Measurements from ENCODE around the gene SDHB. TPM values are rescaled to one million over a fixed set of nuclear protein-coding genes. Genes with fewer than 3 reads are reported as not detected.
A peak's percentile ranks its signal among the peaks of the same experiment; 100 is the strongest.

Gene SDHB
- total and polyA plus RNA-seq, 9 of the 15 experiments (the other 6 are each of a cell fraction or from before 2014, with no cell fraction given): 207 to 554 (median 365) TPM

DNA sequence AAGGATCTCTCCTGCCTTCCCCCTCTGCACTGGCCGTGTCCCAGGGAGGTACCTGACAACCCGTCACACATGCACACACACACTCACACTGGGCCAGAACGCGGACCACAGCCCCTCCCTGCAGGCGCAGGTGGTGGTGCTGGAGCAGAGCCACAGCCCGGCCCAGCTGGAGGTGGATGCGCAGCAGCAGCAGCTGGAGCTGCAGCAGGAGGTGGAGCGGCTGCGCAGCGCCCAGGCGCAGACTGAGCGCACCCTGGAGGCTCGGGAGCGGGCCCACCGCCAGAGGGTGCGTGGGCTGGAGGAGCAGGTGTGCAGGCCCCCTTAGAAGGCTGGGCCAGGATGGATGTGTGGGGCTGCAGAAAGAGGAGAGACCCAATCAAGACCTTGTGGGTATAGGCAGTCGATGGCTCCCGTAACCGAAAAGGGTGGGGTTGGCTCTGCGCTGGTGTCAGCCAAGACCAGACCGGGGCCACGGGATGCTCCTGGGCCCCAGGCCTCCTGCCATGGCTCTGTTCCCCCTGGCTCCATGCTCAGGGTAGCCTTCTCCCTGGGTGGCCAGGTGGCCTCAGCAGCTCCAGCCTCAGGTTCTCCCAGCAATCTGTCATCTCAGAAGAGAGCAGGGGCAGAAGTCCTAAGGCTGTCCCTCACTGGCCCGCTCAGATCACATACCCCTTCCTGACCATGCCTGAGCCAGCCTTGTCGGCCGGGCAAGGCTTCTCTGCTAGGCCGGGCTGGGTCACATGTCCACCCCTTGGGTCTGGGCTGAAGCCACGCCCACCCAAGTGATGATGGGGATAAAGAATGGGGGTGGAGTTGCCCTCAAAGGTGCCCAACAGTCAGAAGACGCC is 82.3 kb downstream of the SDHB start (continued):
- peak; percentile 20 for TF ChIP-seq RBBP5 (IDR thresholded peaks at IDR 0.05; ENCODE audit: borderline replicate concordance, insufficient read depth, low read length, poor library complexity, severe bottlenecking)
- TF ChIP-seq NEUROD1 (IDR thresholded peaks at IDR 0.05; ENCODE audit: borderline replicate concordance, low read depth, low read length, partially characterized antibody): no peak
- no peak for TF ChIP-seq ZNF384 (IDR thresholded peaks at IDR 0.05; ENCODE audit: low read depth, low read length)
- TF ChIP-seq, protein P1, sequence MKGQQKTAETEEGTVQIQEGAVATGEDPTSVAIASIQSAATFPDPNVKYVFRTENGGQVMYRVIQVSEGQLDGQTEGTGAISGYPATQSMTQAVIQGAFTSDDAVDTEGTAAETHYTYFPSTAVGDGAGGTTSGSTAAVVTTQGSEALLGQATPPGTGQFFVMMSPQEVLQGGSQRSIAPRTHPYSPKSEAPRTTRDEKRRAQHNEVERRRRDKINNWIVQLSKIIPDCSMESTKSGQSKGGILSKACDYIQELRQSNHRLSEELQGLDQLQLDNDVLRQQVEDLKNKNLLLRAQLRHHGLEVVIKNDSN (CRISPR knock-in tag; IDR thresholded peaks at IDR 0.05): peak; percentile 78

DNA sequence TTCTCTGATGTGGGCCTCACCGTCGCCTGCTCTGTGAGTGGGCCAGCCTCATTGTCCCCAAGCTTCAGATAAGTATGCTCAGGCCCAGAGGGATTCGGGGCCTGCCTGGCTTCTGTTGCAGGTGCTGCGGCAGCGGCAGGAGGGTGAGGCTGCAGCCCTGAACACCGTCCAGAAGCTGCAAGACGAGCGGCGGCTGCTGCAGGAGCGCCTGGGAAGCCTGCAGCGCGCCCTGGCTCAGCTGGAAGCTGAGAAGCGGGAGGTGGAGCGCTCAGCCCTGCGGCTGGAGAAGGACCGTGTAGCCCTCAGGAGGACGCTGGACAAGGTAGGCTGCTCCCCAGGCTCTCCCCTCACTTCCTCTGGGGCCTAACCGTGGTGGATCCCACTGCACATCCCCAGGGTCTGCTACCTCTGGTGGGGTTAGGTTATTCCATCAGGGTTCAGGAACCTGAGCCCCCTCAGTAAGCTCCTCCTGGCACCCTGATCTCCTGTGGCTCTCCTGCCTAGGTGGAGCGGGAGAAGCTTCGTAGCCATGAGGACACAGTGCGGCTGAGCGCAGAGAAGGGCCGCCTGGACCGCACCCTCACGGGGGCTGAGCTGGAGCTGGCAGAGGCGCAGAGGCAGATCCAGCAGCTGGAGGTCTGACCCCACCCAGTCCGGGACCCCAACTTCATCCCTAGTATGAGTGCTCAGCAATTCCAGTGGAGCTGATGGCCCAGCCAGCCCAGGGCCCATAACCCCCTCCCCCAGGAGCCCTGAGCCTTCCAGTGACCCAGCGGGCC is 83.5 kb downstream of the SDHB start:
- CTCF ChIA-PET (ENCODE audit: low intra/inter-chr PET ratio): interaction anchor here (0.6 kb wide), 1 partner anchor 353 kb away, joined by 3 read pairs; no protein-coding TSS in a partner anchor
- DNase-seq (ENCODE audit: extremely low read depth in 1 of 4, low spot score in 3 of 4): no peak
- POLR2A ChIA-PET: interaction anchor here (0.6 to 1.2 kb wide), 5 partner anchors 9 to 199 kb away, joined by 3 to 5 read pairs (median 3); no protein-coding TSS in a partner anchor
- H3K36me3 ChIP-seq (ENCODE audit: control insufficient read depth, insufficient read depth, low read length): no peaks in the 10 kb centered on the region
- H3K27me3 ChIP-seq (ENCODE audit: control insufficient read depth in 2 of 2, insufficient read depth in 2 of 2, low read length in 2 of 2): peaks cover 32 to 66% of the 10 kb centered on the region in 2 experiments
- no peaks in the 10 kb centered on the region for H3K9me3 ChIP-seq (replicated peaks; ENCODE audit: control insufficient read depth, insufficient read depth, low read depth, low read length)
- WGBS (ENCODE audit: insufficient coverage, low coverage, missing lambda C conversion rate): 26% methylated on average over 27 of the region's 28 CpGs
- no peak overlapping the region for H3K4me2 ChIP-seq (ENCODE audit: insufficient read depth, low read length)
- FAIRE-seq: no peak
- H3K79me2 ChIP-seq (ENCODE audit: control insufficient read depth, insufficient read depth, low read length): no peaks in the 10 kb centered on the region
- no peak overlapping the region for H3K4me3 ChIP-seq
- intact Hi-C loops (cut with micrococcal nuclease) (no loop called here), in situ Hi-C loops (cut with MboI) (no loop called here)
- ATAC-seq: no peak
- H3K9me1 ChIP-seq (ENCODE audit: control insufficient read depth, insufficient read depth, low read length): no peaks in the 10 kb centered on the region
- peaks cover 14% of the 10 kb centered on the region for H4K20me1 ChIP-seq (replicated peaks; ENCODE audit: control insufficient read depth, insufficient read depth, low read length)
- H3K27ac ChIP-seq (ENCODE audit: extremely low read depth, low read depth, low read length): no peak overlapping the region
- no peak overlapping the region for H2AFZ ChIP-seq (ENCODE audit: low read depth, low read length)
- H3K9ac ChIP-seq (ENCODE audit: insufficient read depth in 1 of 2, low read depth in 2 of 2, low read length in 2 of 2): no peak overlapping the region
- BruUV-seq (replicated peaks): no TSS peak
- peaks cover 0 to 57% of the 10 kb centered on the region in 2 experiments; a peak in 1 of 5 replicates for H3K4me1 ChIP-seq (replicated peaks in 1 of 2; ENCODE audit: control insufficient read depth in 2 of 2, insufficient read depth in 2 of 2, low read length in 2 of 2)
- TF ChIP-seq, protein P2, sequence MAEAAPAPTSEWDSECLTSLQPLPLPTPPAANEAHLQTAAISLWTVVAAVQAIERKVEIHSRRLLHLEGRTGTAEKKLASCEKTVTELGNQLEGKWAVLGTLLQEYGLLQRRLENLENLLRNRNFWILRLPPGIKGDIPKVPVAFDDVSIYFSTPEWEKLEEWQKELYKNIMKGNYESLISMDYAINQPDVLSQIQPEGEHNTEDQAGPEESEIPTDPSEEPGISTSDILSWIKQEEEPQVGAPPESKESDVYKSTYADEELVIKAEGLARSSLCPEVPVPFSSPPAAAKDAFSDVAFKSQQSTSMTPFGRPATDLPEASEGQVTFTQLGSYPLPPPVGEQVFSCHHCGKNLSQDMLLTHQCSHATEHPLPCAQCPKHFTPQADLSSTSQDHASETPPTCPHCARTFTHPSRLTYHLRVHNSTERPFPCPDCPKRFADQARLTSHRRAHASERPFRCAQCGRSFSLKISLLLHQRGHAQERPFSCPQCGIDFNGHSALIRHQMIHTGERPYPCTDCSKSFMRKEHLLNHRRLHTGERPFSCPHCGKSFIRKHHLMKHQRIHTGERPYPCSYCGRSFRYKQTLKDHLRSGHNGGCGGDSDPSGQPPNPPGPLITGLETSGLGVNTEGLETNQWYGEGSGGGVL (CRISPR knock-in tag; IDR thresholded peaks at IDR 0.05): no peak
- TF ChIP-seq, protein P3, sequence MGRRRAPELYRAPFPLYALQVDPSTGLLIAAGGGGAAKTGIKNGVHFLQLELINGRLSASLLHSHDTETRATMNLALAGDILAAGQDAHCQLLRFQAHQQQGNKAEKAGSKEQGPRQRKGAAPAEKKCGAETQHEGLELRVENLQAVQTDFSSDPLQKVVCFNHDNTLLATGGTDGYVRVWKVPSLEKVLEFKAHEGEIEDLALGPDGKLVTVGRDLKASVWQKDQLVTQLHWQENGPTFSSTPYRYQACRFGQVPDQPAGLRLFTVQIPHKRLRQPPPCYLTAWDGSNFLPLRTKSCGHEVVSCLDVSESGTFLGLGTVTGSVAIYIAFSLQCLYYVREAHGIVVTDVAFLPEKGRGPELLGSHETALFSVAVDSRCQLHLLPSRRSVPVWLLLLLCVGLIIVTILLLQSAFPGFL (CRISPR knock-in tag; IDR thresholded peaks at IDR 0.05): no peak
- TF ChIP-seq GABPA (tag; conservative IDR thresholded peaks at IDR 0.05; ENCODE audit: low read depth) (no peak), RFX5 (IDR thresholded peaks at IDR 0.05; ENCODE audit: low read depth, low read length) (no peak), CCAR2 (IDR thresholded peaks at IDR 0.05; ENCODE audit: low read depth, low read length) (no peak), SMC3 (conservative IDR thresholded peaks at IDR 0.05; ENCODE audit: insufficient read depth, low read depth, low read length) (no peak), SNRNP70 (optimal IDR thresholded peaks at IDR 0.05; ENCODE audit: low read depth, low read length) (no peak), ZNF316 (IDR thresholded peaks at IDR 0.05) (no peak), TEAD2 (tag; IDR thresholded peaks at IDR 0.05) (no peak)
